ENCODE data around the gene MGME1. TPM values are rescaled to one million over a fixed set of nuclear protein-coding genes. Genes with fewer than 3 reads are reported as not detected.

Gene MGME1
- total RNA-seq, 1 donor from 2014 or later, result 10.6 TPM

DNA sequence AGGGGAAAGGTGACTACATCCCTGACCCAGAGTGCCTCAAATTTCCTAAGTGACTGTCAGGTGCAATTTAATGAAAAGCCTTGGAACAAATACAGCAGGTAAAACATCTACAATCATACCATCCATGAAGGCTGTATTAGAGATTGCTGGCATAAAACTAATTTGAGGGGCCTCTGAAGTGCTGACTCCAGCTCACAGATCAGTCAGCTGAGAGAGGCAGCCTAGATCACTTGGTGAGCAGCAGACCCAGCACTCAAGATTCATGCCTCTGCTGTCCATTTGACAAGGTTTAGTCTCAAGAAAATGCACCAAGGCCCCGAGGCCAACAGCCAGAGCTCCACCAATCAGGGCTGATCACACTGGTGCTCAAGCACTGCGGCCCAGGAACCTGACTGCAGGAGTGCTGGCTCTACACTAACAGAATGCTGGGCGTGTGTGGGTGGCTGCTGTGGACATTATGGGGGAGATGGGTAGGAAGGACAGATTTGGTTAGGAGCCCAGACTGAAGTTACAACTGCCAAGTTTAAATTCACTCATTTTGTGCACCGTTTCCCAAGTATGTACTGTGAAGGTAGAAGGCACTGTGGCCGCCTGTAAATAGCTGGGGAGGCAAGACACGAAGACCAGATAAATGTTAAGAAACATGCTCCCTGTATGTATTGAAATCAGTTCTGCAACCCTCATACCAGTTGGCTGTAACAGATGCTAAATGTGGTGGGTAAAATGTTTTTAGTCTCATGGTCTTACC, 28.4 kb upstream of the MGME1 start:
- no peak for DNase-seq (ENCODE audit: low spot score)

DNA sequence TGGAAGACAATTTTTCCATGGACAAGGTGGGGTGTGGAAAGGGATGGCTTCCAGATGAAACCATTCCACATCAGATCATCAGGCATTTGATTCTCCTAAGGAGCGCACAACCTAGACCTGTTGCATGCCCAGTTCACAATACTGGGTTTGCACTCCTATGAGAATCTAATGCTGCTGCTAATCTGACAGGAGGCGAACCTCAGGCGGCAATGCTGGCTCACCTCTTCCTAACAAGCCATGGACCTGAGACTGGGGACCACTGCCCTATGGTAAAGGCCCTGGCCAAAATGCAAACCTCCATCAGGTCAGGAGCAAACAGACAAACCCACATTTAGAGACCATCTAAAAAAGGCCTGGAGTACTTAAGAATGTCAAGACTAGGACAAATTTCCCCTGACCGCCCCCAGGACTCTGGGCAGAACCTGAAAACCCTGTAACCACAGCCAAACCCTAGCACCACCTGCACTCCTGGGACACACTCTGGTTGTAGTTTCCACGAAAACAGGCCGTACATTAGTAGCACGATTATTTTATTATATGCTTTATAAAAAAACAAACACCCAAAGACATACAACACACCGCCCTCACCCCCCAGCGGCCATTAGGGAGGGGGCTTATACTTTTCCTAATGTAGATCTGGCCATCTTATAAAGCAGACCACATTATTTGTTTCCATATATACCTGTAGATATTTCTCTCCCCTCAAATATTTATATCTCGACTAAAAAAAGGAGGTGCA, 27.6 kb upstream of the MGME1 start:
- DNase-seq (ENCODE audit: low spot score), result no peak

- DNase-seq (ENCODE audit: low spot score), result no peak
Measured at GRCh38 chr20:17941826-17942196, 27.0 kb upstream of the MGME1 start.

DNA sequence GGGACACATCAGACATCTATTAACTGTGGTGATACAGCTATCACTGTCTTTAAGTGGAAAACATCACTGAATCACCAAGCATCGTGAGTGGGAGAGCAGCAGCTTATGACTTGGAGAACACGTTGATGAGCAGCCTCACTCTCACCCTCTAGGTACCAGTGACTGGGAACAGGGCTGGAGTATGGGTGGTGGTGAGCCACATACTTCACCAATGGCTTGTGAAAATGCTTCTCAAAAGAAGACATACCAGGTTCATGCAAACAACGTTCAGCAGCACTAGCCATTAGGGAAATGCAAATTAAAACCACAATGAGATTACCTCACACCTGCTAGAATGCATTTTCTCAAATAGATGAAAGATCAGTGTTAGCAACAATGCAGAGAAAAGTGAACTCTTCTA, 25.5 kb upstream of the MGME1 start:
- DNase-seq (ENCODE audit: low spot score), result no peak

GRCh38 chr20:17944854-17945474, 23.9 kb upstream of the MGME1 start:
- no peak for DNase-seq (ENCODE audit: low spot score)

- no peak for DNase-seq (ENCODE audit: low spot score)
Measured at GRCh38 chr20:17946040-17946439, 22.8 kb upstream of the MGME1 start.

- DNase-seq (ENCODE audit: low spot score), result no peak
Measured at GRCh38 chr20:17946572-17947473, 22.0 kb upstream of the MGME1 start.

- DNase-seq (ENCODE audit: low spot score), result no peak
Measured at GRCh38 chr20:17947474-17947815, 21.4 kb upstream of the MGME1 start.

GRCh38 chr20:17948442-17948841, 20.4 kb upstream of the MGME1 start:
- DNase-seq (ENCODE audit: low spot score), result no peak

GRCh38 chr20:17949899-17950298, 18.9 kb upstream of the MGME1 start:
- DNase-seq (ENCODE audit: low spot score), result no peak

DNA sequence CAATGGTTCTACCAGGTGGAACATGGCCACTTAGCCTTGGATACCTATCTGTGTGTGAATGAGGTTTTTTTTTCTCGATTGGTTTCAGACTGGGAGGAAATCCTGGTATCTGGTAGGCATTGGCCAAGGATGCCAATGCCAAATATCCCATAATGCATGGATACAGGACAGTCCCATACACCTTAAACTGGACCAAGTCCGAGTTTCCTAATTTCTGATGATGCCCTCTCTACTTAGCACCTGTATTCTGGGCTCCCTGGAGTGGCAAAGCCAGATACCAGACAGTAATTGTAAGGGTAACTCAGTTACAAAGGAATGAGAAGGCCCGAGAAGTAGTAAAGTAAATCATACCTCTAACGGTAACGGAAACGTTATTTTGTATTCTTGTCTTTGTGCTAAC, 18.1 kb upstream of the MGME1 start:
- DNase-seq (ENCODE audit: low spot score), result no peak

- no peak for DNase-seq (ENCODE audit: low spot score)
Measured at GRCh38 chr20:17951323-17951722, 17.5 kb upstream of the MGME1 start.

- no peak for DNase-seq (ENCODE audit: low spot score)
Measured at GRCh38 chr20:17952692-17953684, 15.8 kb upstream of the MGME1 start.

- no peak for DNase-seq (ENCODE audit: low spot score)
Measured at GRCh38 chr20:17953935-17954334, 14.9 kb upstream of the MGME1 start.

GRCh38 chr20:17955302-17955701, 13.5 kb upstream of the MGME1 start:
- no peak for DNase-seq (ENCODE audit: low spot score)

DNA sequence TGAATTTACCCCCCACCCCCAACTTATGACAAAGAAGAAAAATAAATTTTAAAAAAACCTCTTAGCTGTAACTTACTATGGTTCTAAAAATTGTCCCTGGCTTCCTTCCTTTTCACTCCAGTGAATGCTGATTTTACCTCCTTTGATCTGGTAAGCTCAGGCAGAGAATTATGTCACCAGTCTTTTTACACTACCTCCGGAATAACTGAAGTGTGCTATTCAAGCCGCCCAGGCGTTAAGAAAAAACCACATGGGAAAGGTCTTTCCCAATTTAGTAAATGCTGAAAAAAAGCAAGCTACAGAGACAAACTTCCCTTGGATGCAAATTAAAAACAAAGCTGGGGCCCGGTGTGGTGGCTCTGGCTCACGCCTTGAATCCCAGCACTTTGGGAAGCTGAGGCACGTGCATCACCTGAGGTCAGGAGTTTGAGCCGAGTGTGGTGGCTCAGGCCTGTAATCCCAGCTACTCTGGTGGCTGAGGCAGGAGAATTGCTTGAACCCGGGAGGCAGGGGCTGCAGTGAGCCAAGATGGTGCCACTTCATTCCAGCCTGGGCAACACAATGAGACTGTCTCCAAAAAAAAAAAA, 12.6 kb upstream of the MGME1 start:
- DNase-seq (ENCODE audit: low spot score), result no peak

DNA sequence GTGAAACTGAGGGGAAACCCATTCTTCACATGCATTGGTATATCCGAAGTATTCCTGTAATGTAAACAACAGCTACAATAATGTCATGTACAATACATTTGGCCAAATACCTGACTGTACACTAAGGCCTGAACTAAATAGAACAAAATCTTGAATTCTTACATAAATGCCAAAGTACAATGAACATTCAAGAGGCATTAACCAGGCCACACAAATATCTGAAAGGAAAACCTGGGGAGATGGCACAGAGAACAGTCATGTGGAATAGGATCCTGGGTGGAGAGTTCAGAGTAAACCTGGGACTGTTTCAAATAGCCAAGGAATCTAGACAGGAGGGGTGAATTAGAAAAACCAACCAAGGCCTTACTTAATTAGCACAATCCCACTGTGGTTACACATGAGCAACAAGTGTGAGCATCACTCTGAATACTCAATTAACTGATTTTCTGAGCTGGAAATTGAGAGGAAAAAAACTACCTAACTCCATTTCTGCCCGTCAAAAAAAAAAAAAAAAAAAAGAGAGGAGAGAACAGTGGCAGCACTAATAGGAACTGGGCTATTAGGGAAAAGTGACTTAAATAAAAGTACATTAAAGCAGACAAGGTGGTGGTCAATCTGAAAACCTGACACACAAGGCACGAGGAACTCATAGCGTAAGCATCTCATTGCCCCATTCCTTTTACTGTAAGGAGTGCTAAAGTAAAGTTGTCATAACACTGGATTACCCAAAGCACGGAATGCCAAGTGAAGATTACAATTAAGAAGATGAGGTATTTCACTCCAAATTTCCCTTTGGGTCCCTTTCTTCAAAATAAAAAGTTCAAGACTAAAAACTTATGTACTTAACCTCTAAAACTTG, 11.1 kb upstream of the MGME1 start:
- DNase-seq (ENCODE audit: low spot score), result no peak

DNA sequence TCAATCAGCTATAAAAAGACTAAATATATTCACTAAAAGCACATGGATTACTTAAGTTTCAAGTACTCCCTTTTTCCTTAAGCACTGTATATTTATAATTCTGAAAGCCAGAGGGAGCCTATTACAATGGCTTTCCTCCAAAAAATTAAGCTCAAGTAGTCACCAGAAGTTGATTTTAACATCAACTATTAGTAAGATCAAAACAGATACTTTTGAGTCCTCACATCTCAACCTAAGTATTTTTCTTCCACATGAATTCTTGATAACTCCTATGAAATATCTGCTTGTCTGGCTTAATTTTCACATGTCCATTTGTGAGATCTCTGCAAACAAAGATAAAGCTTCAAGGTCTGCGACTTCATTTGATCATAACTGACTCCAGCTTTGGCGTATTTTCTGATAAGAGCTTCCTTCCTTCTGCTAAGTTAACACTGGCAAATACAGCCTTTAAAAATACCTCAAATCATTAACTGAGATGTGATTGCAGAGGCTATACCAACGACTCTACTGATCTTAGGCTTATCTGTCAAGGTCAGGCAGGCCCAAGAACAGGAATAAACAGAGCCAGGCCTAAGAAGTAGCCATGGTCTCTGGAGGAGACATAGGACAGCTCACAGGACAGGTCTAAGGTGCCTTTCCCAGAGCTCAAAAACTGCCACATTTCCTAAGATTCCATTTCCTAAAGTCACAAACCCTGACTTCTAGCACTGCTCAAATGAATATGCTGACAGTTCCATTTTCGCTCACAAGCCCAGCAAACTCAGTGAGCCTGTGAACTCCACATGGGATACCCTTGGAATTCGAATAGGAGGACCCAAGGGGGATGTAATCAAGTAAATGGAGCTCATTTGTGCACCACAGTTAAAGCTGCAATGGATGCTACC, 10.2 kb upstream of the MGME1 start:
- no peak for DNase-seq (ENCODE audit: low spot score)

Measured in mesenteric fat pad (tissue), 1 donor.